NB4 (cell line): Measurements from ENCODE around the gene CD93.

Source experiments
- DNase-seq: peaks from one replicate; pipeline ENCODE4 v3.0.0; 2010; ENCODE audit warnings: low read depth
- H3K4me3 ChIP-seq: one replicate; pipeline ENCODE4 v1.5.1; 2011; ENCODE audit warnings: mild to moderate bottlenecking, low read depth, low read length, moderate library complexity
- CTCF ChIP-seq: IDR thresholded peaks from one replicate; pipeline ENCODE4 v1.5.1; 2012; ENCODE audit warnings: low read depth, low read length
- MAX ChIP-seq: IDR thresholded peaks from 2 replicates; pipeline ENCODE4 v1.6.1; 2011; ENCODE audit warnings: low read depth, low read length
- MYC ChIP-seq: IDR thresholded peaks from 2 replicates; pipeline ENCODE4 v1.6.1; 2011; ENCODE audit warnings: low read depth, low read length
- POLR2A ChIP-seq: IDR thresholded peaks from 2 replicates; pipeline ENCODE4 v1.6.1; 2011; ENCODE audit warnings: mild to moderate bottlenecking; ENCODE audit not compliant: insufficient read length; ENCODE audit errors: extremely low read depth

The CD93 gene

GRCh38 chr20:23058240-23058639 is 27.9 kb downstream of the CD93 start:
- TF ChIP-seq CTCF (no peak), POLR2A (no peak), MYC (no peak), MAX (no peak)
- no peak for DNase-seq
- H3K4me3 ChIP-seq = no peak overlapping the region

DNA sequence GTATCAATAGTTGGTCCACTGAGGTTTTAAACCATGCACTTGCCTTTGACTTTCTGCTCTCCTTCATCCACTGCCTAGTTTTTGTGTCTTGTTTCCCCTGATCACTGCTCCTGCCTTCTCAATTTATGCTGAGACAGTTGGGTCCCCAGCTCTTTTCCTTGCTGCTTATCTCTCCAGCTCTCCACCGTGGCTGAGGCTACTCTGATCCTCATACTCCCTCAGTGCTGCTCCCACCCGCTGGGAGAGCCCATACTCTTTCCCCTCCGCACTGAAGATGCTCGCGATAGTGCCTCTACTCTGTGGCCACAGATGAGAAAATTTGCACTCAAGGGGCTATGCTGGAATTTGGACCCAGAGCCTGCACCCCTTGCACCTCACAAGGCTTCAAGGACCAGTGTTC is 33.2 kb downstream of the CD93 start:
- TF ChIP-seq CTCF = no peak
- TF ChIP-seq POLR2A = no peak
- no peak overlapping the region for H3K4me3 ChIP-seq
- no peak for DNase-seq

- peak; percentile 97 for DNase-seq
- TF ChIP-seq MYC (peak; percentile 96), MAX (peak; percentile 93), POLR2A (peak; percentile 44), CTCF (peak; percentile 91)
- peak overlapping the region; percentile 78 for H3K4me3 ChIP-seq
Measured at GRCh38 chr20:23050847-23051627, 35.1 kb downstream of the CD93 start.

DNA sequence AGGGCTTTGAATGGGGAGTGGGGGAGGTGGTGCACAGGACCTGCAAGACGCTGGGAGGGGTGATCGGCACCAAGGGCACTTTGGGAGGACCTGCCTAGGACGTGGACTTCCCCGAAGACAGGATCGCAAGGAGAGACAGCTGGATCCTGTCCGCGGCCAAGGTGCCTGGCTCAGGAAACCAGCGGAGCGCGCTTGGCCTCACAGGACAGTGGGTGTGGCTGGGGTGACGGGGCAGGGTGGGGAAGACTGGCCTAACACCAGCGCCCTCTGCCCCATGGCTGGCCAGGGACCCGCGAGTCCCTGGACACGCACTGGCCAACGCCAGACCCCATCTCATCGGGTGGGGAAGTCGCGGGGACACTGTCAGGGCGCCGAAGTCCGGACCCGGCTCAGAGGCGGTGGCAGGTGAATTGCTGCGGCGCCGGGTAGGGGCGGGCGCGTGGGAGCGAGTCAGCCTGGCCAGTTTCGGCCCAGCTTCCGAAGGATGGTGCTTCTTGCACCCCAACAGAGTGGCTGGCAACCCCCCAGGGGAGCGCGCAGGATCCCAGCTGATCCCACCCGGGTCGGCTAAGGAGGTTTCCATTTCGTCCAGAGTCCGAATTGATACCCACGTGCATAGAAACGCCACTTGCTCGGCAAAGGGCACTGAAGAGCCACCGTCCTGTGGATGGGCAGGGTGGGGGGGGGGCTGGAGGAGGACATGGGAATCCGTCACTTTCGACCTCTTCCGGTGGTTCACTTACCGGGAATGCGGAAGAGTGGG is 35.9 kb downstream of the CD93 start:
- DNase-seq = peak; percentile 73
- peak overlapping the region; percentile 78 for H3K4me3 ChIP-seq
- TF ChIP-seq MYC = peak; percentile 14; the same call in 1 of the 2 replicates
- peak; percentile 25 for TF ChIP-seq POLR2A
- TF ChIP-seq MAX = peak; percentile 54
- TF ChIP-seq CTCF = no peak

- peak; percentile 84 for DNase-seq
Measured at GRCh38 chr20:23049201-23050075, 36.7 kb downstream of the CD93 start, which contains the start of gene THBD. TSS of gene THBD (minus strand) at chr20:23049672. CDS start at chr20:23049504, 168 bp downstream.

More at GRCh38 chr20:23049201-23050075, 36.7 kb downstream of the CD93 start, which contains the start of gene THBD:
- TF ChIP-seq MYC (no peak), CTCF (no peak), POLR2A (no peak), MAX (no peak)
- peak within 1 kb of the TSS; percentile 78 for H3K4me3 ChIP-seq
